ENCODE measurements around the gene SPATS2L.

DNA sequence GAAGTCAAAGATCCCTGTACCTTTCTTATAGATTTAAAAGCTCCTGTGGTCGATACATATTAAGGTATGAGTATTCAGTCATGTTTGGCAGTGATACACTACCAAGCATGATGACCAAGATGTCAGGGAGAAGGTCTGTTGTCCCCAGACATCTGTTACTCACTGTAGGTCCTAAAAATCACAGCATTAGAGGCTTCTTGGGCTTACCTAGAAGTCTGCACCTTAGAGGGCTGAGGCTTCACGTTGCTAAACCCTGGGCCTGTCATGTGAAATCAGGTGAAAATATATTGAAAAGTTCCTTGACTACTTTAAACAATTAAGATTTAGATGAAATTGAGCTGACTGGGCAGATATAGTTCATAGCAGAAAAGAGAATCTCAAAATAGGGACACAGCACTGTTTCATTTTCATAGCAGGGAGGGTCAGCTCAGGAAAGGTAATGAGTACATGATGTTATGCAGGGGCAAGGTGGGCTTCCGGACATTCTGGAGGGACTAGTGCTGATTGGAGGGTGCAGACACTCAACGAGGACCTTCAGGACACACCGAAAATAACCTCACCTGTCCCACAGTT is 78.7 kb downstream of the SPATS2L start:
- TF ChIP-seq, protein P1, sequence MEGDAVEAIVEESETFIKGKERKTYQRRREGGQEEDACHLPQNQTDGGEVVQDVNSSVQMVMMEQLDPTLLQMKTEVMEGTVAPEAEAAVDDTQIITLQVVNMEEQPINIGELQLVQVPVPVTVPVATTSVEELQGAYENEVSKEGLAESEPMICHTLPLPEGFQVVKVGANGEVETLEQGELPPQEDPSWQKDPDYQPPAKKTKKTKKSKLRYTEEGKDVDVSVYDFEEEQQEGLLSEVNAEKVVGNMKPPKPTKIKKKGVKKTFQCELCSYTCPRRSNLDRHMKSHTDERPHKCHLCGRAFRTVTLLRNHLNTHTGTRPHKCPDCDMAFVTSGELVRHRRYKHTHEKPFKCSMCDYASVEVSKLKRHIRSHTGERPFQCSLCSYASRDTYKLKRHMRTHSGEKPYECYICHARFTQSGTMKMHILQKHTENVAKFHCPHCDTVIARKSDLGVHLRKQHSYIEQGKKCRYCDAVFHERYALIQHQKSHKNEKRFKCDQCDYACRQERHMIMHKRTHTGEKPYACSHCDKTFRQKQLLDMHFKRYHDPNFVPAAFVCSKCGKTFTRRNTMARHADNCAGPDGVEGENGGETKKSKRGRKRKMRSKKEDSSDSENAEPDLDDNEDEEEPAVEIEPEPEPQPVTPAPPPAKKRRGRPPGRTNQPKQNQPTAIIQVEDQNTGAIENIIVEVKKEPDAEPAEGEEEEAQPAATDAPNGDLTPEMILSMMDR (IDR thresholded peaks at IDR 0.05; ENCODE audit: low read length): no peak
- TF ChIP-seq EZH2 (optimal IDR thresholded peaks at IDR 0.05; ENCODE audit: low read depth, low read length) (no peak), EZH2phosphoT487 (IDR thresholded peaks at IDR 0.05; ENCODE audit: low read length) (no peak)

Measured in MM.1S (cell line).